Ectodermal cell (in vitro differentiated cells): ENCODE measurements around the gene PRKCQ.
"Not testable (repeated sequence)": the region's sequence is repeated elsewhere in the genome, so short reads cannot be mapped to it uniquely, and the experiment has no call there.

ENCODE experiments used
- H3K27ac ChIP-seq: 2 replicates; pipeline ENCODE4 v1.7.0; 2013; ENCODE audit warnings: mild to moderate bottlenecking, low read depth, low read length; ENCODE audit not compliant: insufficient read depth, poor library complexity, severe bottlenecking
- H3K27me3 ChIP-seq: 2 replicates; pipeline ENCODE4 v1.7.0; 2013; ENCODE audit warnings: mild to moderate bottlenecking, low read length; ENCODE audit not compliant: insufficient read depth, control insufficient read depth, poor library complexity, severe bottlenecking
- H3K36me3 ChIP-seq: one replicate; pipeline ENCODE4 v1.7.0; 2013; ENCODE audit warnings: low read length; ENCODE audit not compliant: control insufficient read depth, insufficient read depth
- H3K4me1 ChIP-seq: one replicate; pipeline ENCODE4 v1.7.0; 2013; ENCODE audit warnings: low read length; ENCODE audit not compliant: control insufficient read depth, insufficient read depth
- H3K4me3 ChIP-seq: 2 replicates; pipeline ENCODE4 v1.7.0; 2013; ENCODE audit warnings: low read depth, low read length, control low read depth; ENCODE audit not compliant: insufficient read depth
- H3K9me3 ChIP-seq: 2 replicates; pipeline ENCODE4 v1.7.0; 2013; ENCODE audit warnings: mild to moderate bottlenecking, low read length, moderate library complexity; ENCODE audit not compliant: control insufficient read depth
- WGBS, 2 experiments: methylation state at CpG; one replicate each; pipeline ENCODE4 v1.1.7; 2013; ENCODE audit warnings: missing lambda C conversion rate in 2 of 2; 5-methylcytosine and 5-hydroxymethylcytosine counted together

The PRKCQ gene

GRCh38 chr10:6445671-6446316, 134.3 kb downstream of the PRKCQ start:
- no peak overlapping the region for H3K4me3 ChIP-seq

GRCh38 chr10:6439875-6440274, 140.2 kb downstream of the PRKCQ start:
- not testable (repeated sequence) for H3K36me3 ChIP-seq, H3K27me3 ChIP-seq, H3K4me3 ChIP-seq, H3K4me1 ChIP-seq, H3K27ac ChIP-seq, H3K9me3 ChIP-seq
- WGBS, 2 experiments, result 86 to 100% methylated on average over 4 of the region's 4 CpGs

More at GRCh38 chr10:6445671-6446316, 134.3 kb downstream of the PRKCQ start:
- H3K27me3 ChIP-seq, result no peaks in the 10 kb centered on the region
- 66 to 68% methylated on average over 11 of the region's 12 CpGs for WGBS, 2 experiments
- H3K4me1 ChIP-seq, result no peaks in the 10 kb centered on the region
- no peaks in the 10 kb centered on the region for H3K36me3 ChIP-seq
- no peaks in the 10 kb centered on the region for H3K9me3 ChIP-seq
- no peak overlapping the region for H3K27ac ChIP-seq

- Histone ChIP-seq H3K27me3 (no peaks in the 10 kb centered on the region), H3K9me3 (no peaks in the 10 kb centered on the region), H3K4me1 (no peaks in the 10 kb centered on the region), H3K36me3 (no peaks in the 10 kb centered on the region), H3K27ac (no peak overlapping the region), H3K4me3 (no peak overlapping the region)
- 68 to 73% methylated on average over 4 of the region's 4 CpGs for WGBS, 2 experiments
These were observed 148.2 kb downstream of the PRKCQ start for GRCh38 chr10:6431861-6432260.

- Histone ChIP-seq H3K27me3 (no peaks in the 10 kb centered on the region), H3K4me3 (no peak overlapping the region), H3K27ac (no peak overlapping the region), H3K36me3 (no peaks in the 10 kb centered on the region), H3K9me3 (no peaks in the 10 kb centered on the region), H3K4me1 (no peaks in the 10 kb centered on the region)
- 92 to 93% methylated on average over 11 of the region's 11 CpGs for WGBS, 2 experiments
These were observed 148.9 kb downstream of the PRKCQ start for GRCh38 chr10:6431186-6431585.

- H3K27me3 ChIP-seq, result no peaks in the 10 kb centered on the region
- no peaks in the 10 kb centered on the region for H3K9me3 ChIP-seq
- no peaks in the 10 kb centered on the region for H3K36me3 ChIP-seq
- 95% methylated on average over 21 of the region's 21 CpGs for WGBS, 2 experiments
- no peaks in the 10 kb centered on the region for H3K4me1 ChIP-seq
- H3K27ac ChIP-seq, result no peak overlapping the region
- H3K4me3 ChIP-seq, result no peak overlapping the region
These were observed 149.6 kb downstream of the PRKCQ start for GRCh38 chr10:6430423-6430980.

GRCh38 chr10:6427357-6427959, 152.6 kb downstream of the PRKCQ start:
- 85 to 86% methylated on average over 9 to 10 of the region's 10 CpGs for WGBS, 2 experiments
- H3K4me3 ChIP-seq, result no peak overlapping the region
- no peaks in the 10 kb centered on the region for H3K36me3 ChIP-seq
- H3K27ac ChIP-seq, result no peak overlapping the region
- no peaks in the 10 kb centered on the region for H3K9me3 ChIP-seq
- H3K27me3 ChIP-seq, result no peaks in the 10 kb centered on the region
- H3K4me1 ChIP-seq, result no peaks in the 10 kb centered on the region

GRCh38 chr10:6426317-6426716, 153.8 kb downstream of the PRKCQ start:
- Histone ChIP-seq H3K9me3 (no peaks in the 10 kb centered on the region), H3K4me1 (no peaks in the 10 kb centered on the region), H3K4me3 (no peak overlapping the region), H3K27ac (no peak overlapping the region), H3K36me3 (no peaks in the 10 kb centered on the region), H3K27me3 (no peaks in the 10 kb centered on the region)
- WGBS, 2 experiments, result 95 to 98% methylated on average over 6 of the region's 6 CpGs

- Histone ChIP-seq H3K9me3 (no peaks in the 10 kb centered on the region), H3K27ac (no peak overlapping the region)
- 92 to 96% methylated on average over 17 of the region's 17 CpGs for WGBS, 2 experiments
These were observed 156.5 kb downstream of the PRKCQ start for GRCh38 chr10:6423413-6424170.

GRCh38 chr10:6423004-6423403, 157.1 kb downstream of the PRKCQ start:
- H3K4me1 ChIP-seq, result no peaks in the 10 kb centered on the region
- no peak overlapping the region for H3K27ac ChIP-seq
- no peaks in the 10 kb centered on the region for H3K36me3 ChIP-seq
- 94 to 95% methylated on average over 4 of the region's 4 CpGs for WGBS, 2 experiments
- no peak overlapping the region for H3K4me3 ChIP-seq
- no peaks in the 10 kb centered on the region for H3K27me3 ChIP-seq
- H3K9me3 ChIP-seq, result no peaks in the 10 kb centered on the region

More at GRCh38 chr10:6423413-6424170, 156.5 kb downstream of the PRKCQ start:
- no peaks in the 10 kb centered on the region for H3K36me3 ChIP-seq
- H3K27me3 ChIP-seq, result no peaks in the 10 kb centered on the region
- H3K4me3 ChIP-seq, result no peak overlapping the region
- no peaks in the 10 kb centered on the region for H3K4me1 ChIP-seq

- H3K4me1 ChIP-seq, result no peaks in the 10 kb centered on the region
- H3K27ac ChIP-seq, result no peak overlapping the region
- WGBS, 2 experiments, result 85 to 100% methylated on average over 2 of the region's 2 CpGs
- H3K4me3 ChIP-seq, result no peak overlapping the region
- H3K36me3 ChIP-seq, result no peaks in the 10 kb centered on the region
- no peaks in the 10 kb centered on the region for H3K9me3 ChIP-seq
- H3K27me3 ChIP-seq, result no peaks in the 10 kb centered on the region
These were observed 161.4 kb downstream of the PRKCQ start for GRCh38 chr10:6418613-6419216.
